ENCODE measurements around the gene TTLL7. TPM values are rescaled to one million over a fixed set of nuclear protein-coding genes. Genes with fewer than 3 reads are reported as not detected.

The TTLL7 gene
- total RNA-seq, 2 donors from 2014 or later, result 10.8 to 17.4 TPM

DNA sequence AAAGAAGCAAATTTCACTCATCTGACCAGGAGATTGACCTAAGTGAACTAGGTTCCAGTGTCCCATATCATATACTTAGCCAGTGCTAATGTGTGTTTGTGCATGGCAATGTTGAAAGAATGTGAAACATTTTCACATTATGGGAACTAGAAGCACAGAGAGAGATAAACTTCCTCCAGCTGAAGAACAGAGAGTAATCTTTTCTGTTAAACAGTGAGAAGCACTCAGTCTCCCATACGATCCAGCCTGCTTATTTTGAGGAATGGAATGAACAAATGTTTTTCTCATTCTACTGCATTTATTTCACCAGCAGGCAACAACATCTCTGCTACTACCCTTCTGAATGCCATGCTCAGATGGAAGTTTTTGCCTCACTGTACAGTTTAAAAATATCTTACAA lies 170.5 kb downstream of the TTLL7 start:
- Histone ChIP-seq H3K36me3 (no peaks in the 10 kb centered on the region), H3K4me1 (no peaks in the 10 kb centered on the region), H3K27ac (no peak overlapping the region), H3K27me3 (no peaks in the 10 kb centered on the region), H3K9me3 (peaks cover 0 to 4% of the 10 kb centered on the region in 2 donors), H3K4me3 (no peak overlapping the region)
- no peak for DNase-seq (ENCODE audit: low spot score)
- TF ChIP-seq CTCF (IDR thresholded peaks at IDR 0.05), result no peak

GRCh38 chr1:83827741-83828140 lies 171.2 kb downstream of the TTLL7 start:
- Histone ChIP-seq H3K9me3 (peaks cover 0 to 4% of the 10 kb centered on the region in 2 donors), H3K27ac (no peak overlapping the region), H3K27me3 (no peaks in the 10 kb centered on the region), H3K36me3 (no peaks in the 10 kb centered on the region), H3K4me1 (no peaks in the 10 kb centered on the region), H3K4me3 (no peak overlapping the region)
- DNase-seq (ENCODE audit: low spot score), result no peak
- TF ChIP-seq CTCF (IDR thresholded peaks at IDR 0.05), result no peak

DNA sequence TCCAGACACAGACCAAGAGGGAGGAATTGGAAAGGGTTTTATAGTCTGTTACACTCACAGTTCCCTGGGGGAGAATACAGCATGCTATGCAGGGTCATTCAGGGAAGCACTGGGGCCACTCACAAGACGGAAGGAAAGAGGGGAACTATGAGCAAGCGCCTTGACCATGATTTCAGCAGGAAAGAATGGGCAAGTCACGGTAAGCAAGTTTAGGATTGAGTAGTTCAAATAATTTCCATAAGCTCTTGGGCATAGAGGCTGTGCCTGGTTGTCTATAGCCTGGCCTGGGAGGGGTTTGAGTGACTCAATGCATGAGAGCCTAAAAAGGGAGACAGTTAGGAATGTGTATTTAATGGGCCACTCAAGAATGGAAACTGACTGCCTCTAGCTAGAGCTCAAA lies 176.7 kb downstream of the TTLL7 start:
- H3K9me3 ChIP-seq, result peaks cover 0 to 4% of the 10 kb centered on the region in 2 donors
- H3K4me3 ChIP-seq, result no peak overlapping the region
- DNase-seq (ENCODE audit: low spot score), result no peak
- no peaks in the 10 kb centered on the region for H3K36me3 ChIP-seq
- no peak overlapping the region for H3K27ac ChIP-seq
- no peaks in the 10 kb centered on the region for H3K4me1 ChIP-seq
- TF ChIP-seq CTCF (IDR thresholded peaks at IDR 0.05), result no peak
- no peaks in the 10 kb centered on the region for H3K27me3 ChIP-seq

DNA sequence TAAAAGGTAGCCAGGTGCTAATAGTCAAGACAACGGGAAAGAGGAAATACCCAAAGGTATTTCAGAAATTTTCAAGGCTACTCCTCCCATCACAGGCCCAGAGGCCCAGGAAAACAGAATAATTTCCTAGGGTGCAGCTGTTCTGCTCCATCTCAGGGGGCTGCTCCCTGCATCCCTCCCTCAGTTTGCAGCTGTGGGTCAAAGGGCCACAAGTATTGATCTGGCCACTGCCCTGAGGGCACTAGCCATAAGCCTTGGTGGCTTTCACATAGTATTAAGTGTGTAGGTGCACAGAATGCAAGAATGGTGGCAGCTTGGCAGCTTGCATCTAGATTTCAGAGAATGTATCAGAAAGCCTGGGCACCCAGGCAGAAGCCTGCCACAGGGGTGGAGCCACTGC lies 179.5 kb downstream of the TTLL7 start:
- no peaks in the 10 kb centered on the region for H3K36me3 ChIP-seq
- DNase-seq (ENCODE audit: low spot score), result no peak
- H3K4me1 ChIP-seq, result no peaks in the 10 kb centered on the region
- no peak for TF ChIP-seq CTCF (IDR thresholded peaks at IDR 0.05)
- no peak overlapping the region for H3K4me3 ChIP-seq
- no peak overlapping the region for H3K27ac ChIP-seq
- no peaks in the 10 kb centered on the region for H3K9me3 ChIP-seq
- no peaks in the 10 kb centered on the region for H3K27me3 ChIP-seq

- no peaks in the 10 kb centered on the region for H3K4me1 ChIP-seq
- no peak overlapping the region for H3K27ac ChIP-seq
- no peaks in the 10 kb centered on the region for H3K9me3 ChIP-seq
- H3K36me3 ChIP-seq, result no peaks in the 10 kb centered on the region
- DNase-seq (ENCODE audit: low spot score), result no peak
- H3K27me3 ChIP-seq, result no peaks in the 10 kb centered on the region
- H3K4me3 ChIP-seq, result no peak overlapping the region
- TF ChIP-seq CTCF (IDR thresholded peaks at IDR 0.05), result no peak
These were observed 180.0 kb downstream of the TTLL7 start for GRCh38 chr1:83818916-83819315.

DNA sequence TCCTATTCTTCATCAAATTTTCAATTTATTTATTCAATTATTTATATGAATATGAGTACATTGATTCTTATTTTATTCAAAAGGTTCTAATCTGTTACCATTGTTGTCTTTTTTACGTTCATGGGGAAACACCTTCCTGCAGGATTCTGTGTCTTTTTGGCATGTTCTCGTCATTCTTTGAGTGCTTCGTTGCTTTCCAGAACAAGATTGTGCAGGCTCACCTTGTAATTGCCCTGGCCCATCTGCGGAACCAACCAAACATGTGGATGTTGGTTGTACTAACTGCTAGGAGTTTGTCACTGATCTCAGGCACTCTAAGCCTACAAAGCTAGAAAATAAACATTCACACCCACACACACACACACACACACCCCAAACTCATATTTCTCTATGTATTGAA lies 182.1 kb downstream of the TTLL7 start:
- H3K9me3 ChIP-seq, result no peaks in the 10 kb centered on the region
- H3K4me3 ChIP-seq, result no peak overlapping the region
- TF ChIP-seq CTCF (IDR thresholded peaks at IDR 0.05), result no peak
- H3K4me1 ChIP-seq, result no peaks in the 10 kb centered on the region
- H3K27me3 ChIP-seq, result no peaks in the 10 kb centered on the region
- no peak for DNase-seq (ENCODE audit: low spot score)
- no peak overlapping the region for H3K27ac ChIP-seq
- H3K36me3 ChIP-seq, result no peaks in the 10 kb centered on the region
